ENCODE data around the gene CRYAA.
"Not testable (repeated sequence)": the region's sequence is repeated elsewhere in the genome, so short reads cannot be mapped to it uniquely, and the experiment has no call there.

The CRYAA gene, protein sequence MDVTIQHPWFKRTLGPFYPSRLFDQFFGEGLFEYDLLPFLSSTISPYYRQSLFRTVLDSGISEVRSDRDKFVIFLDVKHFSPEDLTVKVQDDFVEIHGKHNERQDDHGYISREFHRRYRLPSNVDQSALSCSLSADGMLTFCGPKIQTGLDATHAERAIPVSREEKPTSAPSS

DNA sequence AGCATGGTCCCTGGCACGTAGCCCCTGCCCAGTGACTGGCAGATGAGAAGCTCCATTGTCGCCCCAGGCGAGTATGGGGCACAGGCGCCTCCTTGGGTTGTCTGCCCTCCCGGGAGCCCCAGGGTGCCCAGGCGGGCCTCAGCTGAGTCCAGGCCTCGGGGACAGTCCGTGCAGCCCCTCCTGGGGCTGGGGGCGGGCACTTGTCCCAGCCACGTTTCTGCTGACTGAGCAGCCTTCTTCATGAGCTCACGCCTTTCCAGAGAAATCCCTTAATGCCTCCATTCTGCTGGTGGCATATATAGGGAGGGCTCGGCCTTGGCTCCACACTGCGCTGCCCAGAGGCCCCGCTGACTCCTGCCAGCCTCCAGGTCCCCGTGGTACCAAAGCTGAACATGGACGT is at the start of gene CRYAA:
CRYAA (plus strand) TSS at position 301 of the 400 bp plus-strand sequence; CDS start at position 393, 92 bp downstream.
- H3K4me3 ChIP-seq (ENCODE audit: low read length), result not testable (repeated sequence)

- H3K4me3 ChIP-seq (ENCODE audit: low read length), result not testable (repeated sequence)
Measured at GRCh38 chr21:43130094-43130493, 38.7 kb upstream of the CRYAA start.

GRCh38 chr21:43134520-43134919 is 34.3 kb upstream of the CRYAA start:
- H3K4me3 ChIP-seq (ENCODE audit: low read length), result not testable (repeated sequence)

DNA sequence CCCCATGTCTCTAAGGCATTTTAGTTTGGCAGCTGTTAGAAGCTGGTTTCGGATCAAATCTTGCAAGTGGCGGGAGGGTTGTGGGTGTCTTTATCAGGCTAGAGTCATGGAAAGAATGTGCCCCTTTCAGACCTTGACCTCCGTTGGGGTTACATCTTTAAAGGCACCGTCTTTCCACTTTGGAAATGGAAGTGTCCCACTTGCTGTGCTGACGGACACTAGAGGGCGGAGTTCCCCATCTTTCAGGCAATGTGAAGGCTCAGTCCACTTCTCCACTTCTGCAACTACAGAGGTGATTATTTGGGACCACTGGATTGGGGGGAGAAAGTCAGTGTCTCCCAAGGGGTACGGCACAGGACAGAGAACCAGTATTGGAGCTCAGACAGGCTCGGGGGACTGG is 29.9 kb upstream of the CRYAA start:
- not testable (repeated sequence) for H3K4me3 ChIP-seq (ENCODE audit: low read length)

DNA sequence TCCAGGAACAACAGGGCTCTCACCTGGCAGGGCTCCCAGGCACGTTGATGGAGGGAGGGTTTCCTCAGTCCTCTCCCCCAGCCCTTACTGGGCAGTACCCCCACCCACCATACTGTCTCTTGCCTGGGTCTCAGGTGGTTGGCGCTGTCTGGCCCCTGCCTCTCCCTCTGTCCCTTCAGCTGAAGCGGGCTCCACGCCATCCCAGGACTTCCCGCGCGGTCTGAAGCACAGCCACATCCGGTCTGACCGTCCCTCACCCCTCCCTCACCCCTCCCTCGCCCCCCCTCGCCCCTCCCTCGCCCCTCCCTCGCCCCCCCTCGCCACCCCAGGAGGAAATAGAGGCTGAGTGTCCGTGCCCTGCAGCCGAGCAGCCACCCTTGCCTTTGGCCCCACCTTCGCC is 27.4 kb upstream of the CRYAA start:
- not testable (repeated sequence) for H3K4me3 ChIP-seq (ENCODE audit: low read length)

- H3K4me3 ChIP-seq (ENCODE audit: low read length), result not testable (repeated sequence)
Measured at GRCh38 chr21:43146637-43147036, 22.2 kb upstream of the CRYAA start.

DNA sequence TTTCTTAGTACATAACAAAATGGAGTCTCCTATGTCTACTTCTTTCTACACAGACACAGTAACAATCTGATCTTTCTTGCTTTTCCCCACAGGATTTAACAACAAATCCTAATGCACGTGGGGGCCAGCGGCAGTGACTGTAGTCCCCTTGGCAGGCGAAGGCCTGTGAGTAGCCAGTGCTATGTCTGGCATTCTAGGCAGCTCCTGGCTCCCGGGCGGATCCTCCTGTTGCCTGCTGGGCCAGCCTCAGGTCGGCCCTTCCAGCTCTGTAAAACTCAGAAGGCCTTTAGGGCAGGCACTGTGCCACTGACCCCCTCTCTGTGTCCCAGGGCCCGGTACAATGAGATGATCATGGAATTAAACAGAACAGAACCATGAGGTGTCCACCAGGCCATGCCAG is 20.8 kb upstream of the CRYAA start:
- not testable (repeated sequence) for H3K4me3 ChIP-seq (ENCODE audit: low read length)

DNA sequence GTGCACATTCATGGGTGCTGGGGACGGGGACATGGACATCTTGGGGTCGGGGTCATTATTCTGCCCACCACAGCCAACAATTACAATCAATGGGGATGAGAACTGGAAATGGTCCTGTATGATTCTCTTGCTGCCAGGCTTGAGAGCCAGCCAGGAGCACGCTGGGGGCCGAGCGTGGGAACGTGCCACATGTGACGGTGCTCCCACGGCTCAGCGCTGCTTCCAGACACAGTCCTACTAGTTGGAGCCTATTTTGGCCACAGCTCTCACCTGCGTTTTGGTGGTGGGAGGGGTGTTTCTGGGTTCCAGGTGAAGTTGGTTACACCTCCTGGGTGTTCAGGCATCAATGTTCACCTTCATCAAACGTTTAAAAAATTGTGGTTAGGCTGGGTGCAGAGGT is 19.5 kb upstream of the CRYAA start:
- H3K4me3 ChIP-seq (ENCODE audit: low read length), result not testable (repeated sequence)

DNA sequence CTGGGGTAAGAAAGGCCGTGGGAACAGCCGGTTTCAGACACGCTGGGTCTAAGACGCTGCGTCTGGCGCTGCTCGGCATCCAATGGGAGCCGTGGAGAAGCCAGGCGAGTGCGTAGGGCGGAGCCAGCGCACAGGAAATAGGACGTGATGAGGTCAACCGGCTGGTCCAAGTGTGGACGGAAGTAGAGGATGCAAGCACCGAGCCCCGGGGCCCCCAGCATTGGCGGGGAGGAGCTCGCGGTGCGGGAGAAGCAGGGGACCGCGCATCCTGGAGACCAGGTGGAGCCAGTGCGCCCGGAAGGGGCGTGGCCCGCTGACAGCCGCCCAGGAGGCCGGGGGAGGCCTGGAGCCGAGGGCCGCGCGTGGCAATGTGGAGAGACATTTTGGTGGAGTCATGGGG is 15.2 kb upstream of the CRYAA start:
- not testable (repeated sequence) for H3K4me3 ChIP-seq (ENCODE audit: low read length)

DNA sequence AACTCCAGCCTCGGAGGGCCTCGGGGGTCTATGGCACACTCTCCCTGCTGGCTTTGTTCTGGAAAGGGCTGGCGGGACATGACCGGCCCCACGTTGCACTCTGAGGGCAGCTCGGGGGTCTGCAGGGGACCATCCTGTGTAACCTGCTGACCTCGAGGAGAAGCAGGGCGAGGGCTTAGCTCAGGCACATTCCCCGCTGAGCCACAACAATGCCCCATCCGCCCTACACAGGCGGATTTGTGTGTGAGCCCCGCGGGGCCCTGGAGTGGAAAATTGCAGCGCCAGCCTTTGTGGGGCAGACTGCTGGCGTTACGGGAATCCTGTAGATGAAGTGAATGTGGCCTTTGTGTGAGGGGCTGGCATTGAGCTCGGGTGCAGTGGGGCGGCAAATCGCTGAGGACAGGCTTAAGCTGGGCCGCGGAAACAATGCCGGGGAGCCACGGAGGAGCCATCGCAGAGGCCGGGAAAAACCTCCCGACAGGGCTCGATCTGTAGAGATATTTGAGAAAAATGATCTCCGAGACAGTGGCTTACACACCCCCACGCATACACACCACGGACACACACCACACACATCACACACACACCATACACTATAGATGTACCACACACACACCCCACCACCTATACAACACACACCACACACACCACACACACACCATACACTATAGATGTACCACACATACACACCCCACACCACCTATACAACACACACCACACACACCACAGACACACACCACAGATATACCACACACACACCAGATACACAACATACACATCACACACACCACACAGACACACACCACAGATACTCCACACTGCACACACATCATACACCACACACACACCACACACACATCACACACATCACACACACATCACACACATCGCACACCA is 9.3 kb upstream of the CRYAA start:
- H3K4me3 ChIP-seq (ENCODE audit: low read length), result not testable (repeated sequence)

- H3K4me3 ChIP-seq (ENCODE audit: low read length), result not testable (repeated sequence)
Measured at GRCh38 chr21:43161826-43162707, 6.7 kb upstream of the CRYAA start.

DNA sequence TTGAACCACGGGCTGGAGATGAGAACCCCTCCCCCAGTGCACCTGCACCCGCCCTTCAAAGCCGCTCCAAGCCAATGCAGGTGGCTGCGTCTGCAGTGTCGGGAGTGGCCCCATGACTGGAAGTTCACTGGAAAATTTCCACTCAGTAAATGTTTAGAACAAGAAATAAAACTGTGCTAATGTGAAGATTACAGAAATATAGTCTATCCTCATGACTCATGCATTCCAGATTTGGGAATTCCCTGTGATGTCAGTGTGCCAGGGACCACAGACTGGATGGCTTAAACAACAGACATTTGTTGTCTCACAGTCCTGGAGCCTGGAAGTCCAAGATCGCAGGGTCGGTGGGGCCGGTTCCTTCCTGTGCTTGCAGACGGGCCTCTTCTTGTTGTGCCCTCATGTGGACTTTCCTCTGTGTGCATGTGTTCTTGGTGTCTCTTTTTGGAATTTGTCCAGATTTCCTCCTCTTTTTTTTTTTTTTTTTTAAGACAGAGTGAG is 6.1 kb upstream of the CRYAA start:
- not testable (repeated sequence) for H3K4me3 ChIP-seq (ENCODE audit: low read length)

DNA sequence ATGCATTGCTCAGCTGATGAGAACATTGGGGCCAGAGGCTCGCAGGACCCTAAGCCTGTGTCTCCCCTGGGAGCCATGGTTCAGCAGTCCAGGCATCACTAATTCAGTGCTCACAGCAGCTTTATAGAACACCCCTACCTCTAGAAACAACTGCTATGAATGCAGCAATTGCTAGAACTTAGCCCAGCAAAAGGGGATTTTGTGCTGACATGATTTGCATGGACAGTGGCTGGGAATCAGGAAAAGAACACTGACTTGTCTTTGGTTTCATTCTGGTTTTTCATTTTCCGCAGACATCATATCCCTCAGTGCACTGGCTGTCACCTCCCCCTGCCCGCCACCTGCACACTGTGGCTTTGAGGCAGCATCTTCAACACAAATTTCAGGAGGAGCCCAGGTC is 4.0 kb upstream of the CRYAA start:
- H3K4me3 ChIP-seq (ENCODE audit: low read length), result not testable (repeated sequence)

GRCh38 chr21:43165734-43166133 is 3.1 kb upstream of the CRYAA start:
- H3K4me3 ChIP-seq (ENCODE audit: low read length), result not testable (repeated sequence)

DNA sequence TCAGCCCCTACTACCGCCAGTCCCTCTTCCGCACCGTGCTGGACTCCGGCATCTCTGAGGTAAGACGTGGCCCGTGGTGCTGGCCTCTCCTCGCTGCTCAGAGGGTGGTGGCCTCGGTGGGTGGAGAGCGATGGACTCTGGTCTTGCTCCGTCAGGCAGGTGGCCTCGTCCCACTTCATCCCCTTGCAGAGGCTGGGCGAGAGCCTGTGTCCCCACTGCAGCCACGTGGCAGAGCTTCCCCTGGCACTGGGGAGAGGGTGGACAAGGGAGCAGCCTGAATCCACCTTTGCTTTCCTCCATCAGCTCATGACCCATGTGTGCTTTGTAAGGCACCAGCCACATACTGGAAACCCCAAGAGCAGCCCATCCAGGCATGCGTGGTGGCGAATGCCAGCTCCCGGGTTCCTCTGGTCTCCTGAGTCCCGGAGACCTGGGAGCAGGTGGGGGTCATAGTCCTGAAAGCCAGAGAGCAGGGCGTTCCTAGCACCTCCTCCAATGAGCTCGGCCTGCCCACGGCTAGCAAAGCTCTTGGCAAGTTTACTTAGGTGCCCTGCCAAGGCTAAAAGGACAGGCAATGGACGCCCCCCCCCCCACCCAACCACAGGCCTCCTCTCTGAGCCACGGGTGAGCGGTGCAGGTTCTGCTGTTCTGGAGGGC is 550 bp downstream of the CRYAA start:
- not testable (repeated sequence) for H3K4me3 ChIP-seq (ENCODE audit: low read length)

DNA sequence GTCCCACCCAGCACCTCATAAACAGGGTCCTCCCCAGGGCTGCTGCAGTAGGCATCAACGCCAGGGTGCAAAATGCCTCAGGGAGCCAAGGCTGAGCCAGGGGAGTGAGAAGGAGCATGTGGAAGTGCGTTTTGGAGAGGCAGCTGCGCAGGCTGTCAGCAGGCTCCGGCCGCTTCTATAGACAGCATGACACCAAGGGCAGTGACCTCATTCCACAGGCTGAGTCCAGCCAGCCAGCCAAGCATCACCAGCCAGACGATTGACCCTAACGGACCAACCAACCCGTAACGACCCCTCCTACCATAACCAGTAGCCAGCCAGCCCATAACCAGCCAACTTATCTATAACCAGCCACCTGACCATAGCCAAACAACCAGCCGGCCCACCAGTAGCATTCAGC is 1.1 kb downstream of the CRYAA start:
- not testable (repeated sequence) for H3K4me3 ChIP-seq (ENCODE audit: low read length)

DNA sequence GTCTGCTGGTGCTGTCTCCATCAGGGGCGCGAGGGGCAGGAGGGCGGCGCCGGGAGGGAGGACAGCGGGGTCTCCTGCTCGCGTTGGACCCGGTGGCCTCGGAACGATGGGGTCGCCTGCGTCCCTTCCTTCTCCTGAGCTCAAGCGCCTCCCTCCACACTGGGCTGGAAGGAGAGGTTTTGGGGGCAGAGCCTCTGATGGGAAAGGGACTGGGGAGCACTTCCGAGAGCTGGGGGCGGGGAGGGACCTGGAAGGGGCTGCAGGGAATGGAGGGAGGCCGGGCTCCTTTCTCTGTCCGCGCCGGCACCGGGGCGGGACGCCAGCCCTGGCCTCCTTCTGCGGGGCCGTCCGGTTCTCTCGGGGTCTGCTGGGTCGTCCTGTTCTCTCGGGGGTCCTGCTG is 4.0 kb downstream of the CRYAA start:
- not testable (repeated sequence) for H3K4me3 ChIP-seq (ENCODE audit: low read length)

DNA sequence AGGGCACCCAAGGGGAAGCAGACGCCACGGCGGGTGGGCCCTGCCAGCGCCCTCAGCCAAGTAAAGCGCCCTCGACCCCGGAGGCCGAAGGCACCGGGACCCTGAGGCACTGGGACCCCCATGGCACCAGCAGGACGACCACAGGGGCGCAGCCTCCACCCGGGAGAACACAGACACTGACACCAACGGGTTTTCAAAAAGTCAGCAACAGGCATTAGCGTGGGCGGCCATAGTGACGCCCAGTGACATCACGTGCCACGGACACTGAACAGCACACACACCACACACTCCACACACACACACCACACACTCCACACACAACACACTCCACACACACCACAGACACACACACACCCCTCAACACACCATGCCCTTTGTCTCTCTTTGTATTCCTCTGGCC is 4.6 kb downstream of the CRYAA start:
- not testable (repeated sequence) for H3K4me3 ChIP-seq (ENCODE audit: low read length)

GRCh38 chr21:43173930-43174329 is 5.1 kb downstream of the CRYAA start:
- not testable (repeated sequence) for H3K4me3 ChIP-seq (ENCODE audit: low read length)

DNA sequence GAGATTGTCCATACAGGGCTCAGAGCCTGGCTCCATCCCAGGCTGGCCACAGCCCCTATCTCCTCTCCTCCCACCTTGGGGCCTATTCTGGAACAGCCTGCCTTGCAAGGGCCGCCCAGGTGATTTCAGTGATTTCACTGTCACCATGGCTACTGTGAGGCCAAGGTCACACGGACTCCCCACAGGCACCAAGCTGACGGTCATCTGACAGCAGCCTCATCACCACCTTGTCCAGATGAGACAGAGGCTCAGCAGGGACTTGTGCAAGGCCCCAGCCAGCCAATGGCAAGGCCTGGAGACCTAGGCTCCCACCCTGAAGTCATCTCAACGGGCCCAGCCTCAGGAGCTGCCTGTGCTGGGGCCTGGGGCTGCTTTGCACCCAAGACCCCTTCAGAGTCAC is 6.2 kb downstream of the CRYAA start:
- not testable (repeated sequence) for H3K4me3 ChIP-seq (ENCODE audit: low read length)

DNA sequence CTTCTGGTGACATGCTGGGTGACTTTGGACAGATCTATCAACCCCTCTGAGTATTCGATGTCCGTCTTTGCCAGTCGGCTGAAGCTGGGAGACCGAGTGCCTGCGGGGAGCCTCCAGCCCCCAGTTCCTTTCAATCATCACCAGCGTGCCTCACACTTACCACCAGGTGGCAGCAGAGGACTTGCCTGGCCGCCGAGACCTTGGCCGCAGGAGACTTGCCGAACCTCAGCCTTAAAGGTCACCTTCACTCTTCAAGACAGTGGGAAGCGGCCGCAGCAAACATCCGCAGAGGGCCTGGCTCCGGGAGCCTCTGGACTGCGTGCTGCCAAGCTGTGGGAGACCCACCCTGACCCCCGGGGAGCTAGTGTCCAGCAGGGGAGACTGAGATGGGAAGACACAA is 7.8 kb downstream of the CRYAA start:
- H3K4me3 ChIP-seq (ENCODE audit: low read length), result not testable (repeated sequence)

Measured in GM08714 (cell line).